Kidney (tissue), 14 donors: ENCODE data around the gene MRPL52. TPM values are rescaled to one million over a fixed set of nuclear protein-coding genes. Genes with fewer than 3 reads are reported as not detected.

Experiments
- DNase-seq, 5 donors: peaks; one replicate each; pipeline ENCODE4 v3.0.0-alpha.2; 2013 to 2020
- FAIRE-seq: peaks from 2 replicates; lab custom pipeline; 2012; peaks lifted over from hg19 to GRCh38; lab: Jason Lieb, UNC
- H3K27ac ChIP-seq, 2 donors: one replicate each; pipeline ENCODE4 v1.7.0; 2013; ENCODE audit warnings: low read depth in 2 of 2, low read length in 2 of 2, inconsistent platforms in 1 of 2
- H3K27me3 ChIP-seq: one replicate; pipeline ENCODE4 v1.7.1; 2013; ENCODE audit warnings: low read length, inconsistent platforms; ENCODE audit not compliant: control insufficient read depth, insufficient read depth
- H3K36me3 ChIP-seq, 3 donors: one replicate each; pipeline versions ENCODE4 v1.7.0 to v1.7.1; 2013; ENCODE audit warnings: low read length in 3 of 3, control low read depth in 1 of 3, inconsistent platforms in 1 of 3; ENCODE audit not compliant: insufficient read depth in 3 of 3, control insufficient read depth in 2 of 3
- H3K4me1 ChIP-seq, 3 donors: one replicate each; pipeline versions ENCODE4 v1.7.0 to v1.7.1; 2013; ENCODE audit warnings: low read length in 3 of 3, inconsistent platforms in 1 of 3, low read depth in 1 of 3; ENCODE audit not compliant: control insufficient read depth in 2 of 3, insufficient read depth in 2 of 3
- H3K4me3 ChIP-seq, 3 donors: one replicate each; pipeline versions ENCODE4 v1.7.0 to v1.8.1; 2013; ENCODE audit warnings: low read length in 3 of 3, control low read depth in 1 of 3, inconsistent platforms in 1 of 3
- H3K9ac ChIP-seq, 3 donors: one replicate each; pipeline versions ENCODE4 v1.7.0 to v1.7.1; 2013; ENCODE audit warnings: low read length in 3 of 3, control low read depth in 1 of 3, inconsistent platforms in 1 of 3
- H3K9me3 ChIP-seq, 3 donors: one replicate each; pipeline versions ENCODE4 v1.7.0 to v1.7.1; 2013; ENCODE audit warnings: low read length in 3 of 3, control low read depth in 1 of 3, inconsistent platforms in 1 of 3; ENCODE audit not compliant: control insufficient read depth in 2 of 3, insufficient read depth in 1 of 3
- CTCF ChIP-seq: IDR thresholded peaks from 3 replicates; pipeline ENCODE4 v1.5.1; 2012; ENCODE audit warnings: mild to moderate bottlenecking, moderate library complexity, borderline replicate concordance; ENCODE audit not compliant: insufficient read depth; ENCODE audit errors: extremely low read depth
- intact Hi-C: fragments of 100-400 bp; cut with DNase I; formaldehyde crosslinking; loops from one replicate; pipeline ENCODE4 v1.11.1; 2022
- polyA plus RNA-seq: library from polyadenylated mRNA; stranded (reverse); fragments of 350-450 nt; fragmentation: Illumina TruSeq; extraction: RNeasy Lipid Tissue Mini Kit (QIAGEN cat#74804); gene quantifications from one replicate; pipeline ENCODE4 v1.2.3, GENCODE V29; 2014; ENCODE audit warnings: low read depth, low replicate concordance; ENCODE audit not compliant: insufficient read depth
- total RNA-seq: library from RNA; stranded (reverse); fragmentation: NEBNext Ultra II Directional; extraction: Animal tissue kit (Norgen Biotek cat#: 25700); gene quantifications from one replicate; pipeline ENCODE4 v1.2.1, GENCODE V29; 2021
- donor health status: control.
- donor health status: control.
- donor health status: control.
- donor health status: control.
- donor health status: control.
- donor health status: DM: yes; HTN: yes; CAD: no.
- donor health status: Normal renal cell carcinoma (clear cell type).

MRPL52 gene
- total and polyA plus RNA-seq, 2 donors from 2014 or later: 74.3 to 255 TPM

GRCh38 chr14:22871224-22872032 lies 41.7 kb downstream of the MRPL52 start, which contains the start of gene LRP10:
LRP10 (plus strand) TSS chr14:22871740; CDS start chr14:22872304, 564 bp downstream.
- Histone ChIP-seq H3K4me3 (peak within 1 kb of the TSS; percentile 63 to 92 (median 75)), H3K9ac (peak within 1 kb of the TSS; percentile 39 to 89 (median 47)), H3K27ac (peak within 1 kb of the TSS; percentile 98 to 99), H3K36me3 (peaks cover 2 to 35% (median 23%) of the 10 kb centered on the region in 3 donors), H3K4me1 (peaks cover 6 to 12% (median 6%) of the 10 kb centered on the region in 3 donors), H3K27me3 (no peaks in the 10 kb centered on the region), H3K9me3 (no peaks in the 10 kb centered on the region)
- intact Hi-C loops: no loop called here
- FAIRE-seq (no peak), DNase-seq (peak; percentile 95 to 97 (median 96))
- no peak for TF ChIP-seq CTCF

GRCh38 chr14:22872033-22872832 lies 42.5 kb downstream of the MRPL52 start:
- Histone ChIP-seq H3K27me3 (no peaks in the 10 kb centered on the region), H3K4me1 (peaks cover 6 to 12% (median 6%) of the 10 kb centered on the region in 3 donors), H3K9me3 (no peaks in the 10 kb centered on the region), H3K27ac (peak overlapping the region; percentile 98 to 99), H3K9ac (peak overlapping the region; percentile 34 to 81 (median 47)), H3K4me3 (peak overlapping the region; percentile 47 to 75 (median 63)), H3K36me3 (peaks cover 2 to 42% (median 27%) of the 10 kb centered on the region in 3 donors)
- peak; percentile 97 for TF ChIP-seq CTCF
- intact Hi-C loops: no loop called here
- FAIRE-seq (no peak), DNase-seq (peak; percentile 91 to 97 (median 94))

GRCh38 chr14:22872833-22873520 lies 43.3 kb downstream of the MRPL52 start:
- no peak for FAIRE-seq
- no peak for TF ChIP-seq CTCF
- H3K9me3 ChIP-seq: no peaks in the 10 kb centered on the region

More at GRCh38 chr14:22872833-22873520, 43.3 kb downstream of the MRPL52 start:
- Histone ChIP-seq H3K4me3 (peak overlapping the region; percentile 47 to 75 (median 63)), H3K27ac (peak overlapping the region; percentile 98 to 99), H3K9ac (peak overlapping the region; percentile 34 to 81 (median 47)), H3K4me1 (peaks cover 6 to 12% (median 6%) of the 10 kb centered on the region in 3 donors), H3K36me3 (peaks cover 2 to 49% (median 29%) of the 10 kb centered on the region in 3 donors), H3K27me3 (no peaks in the 10 kb centered on the region)
- DNase-seq: peak in 2 of 5 donors; percentile 52 to 56
- intact Hi-C loops: no loop called here
